ENCODE data around the gene PANK4. TPM values are rescaled to one million over a fixed set of nuclear protein-coding genes. Genes with fewer than 3 reads are reported as not detected.

PANK4 gene
- total and polyA plus RNA-seq, 9 of the 15 experiments (the other 6 are each of a cell fraction or from before 2014, with no cell fraction given): 0.93 to 55.6 (median 31.5) TPM

- TF ChIP-seq UBTF (IDR thresholded peaks at IDR 0.05; ENCODE audit: borderline replicate concordance in 1 of 2, low read depth in 2 of 2, low read length in 2 of 2) (0 out of 4 replicates have a peak, but pooled peaks of 1 of the 2 experiments have one; percentile 21), ZBTB1 (CRISPR knock-in tag; IDR thresholded peaks at IDR 0.05; ENCODE audit: borderline replicate concordance, low read depth) (peak; percentile 90), ZNF212 (CRISPR knock-in tag; IDR thresholded peaks at IDR 0.05) (no peak), SAP30 (IDR thresholded peaks at IDR 0.05; ENCODE audit: borderline replicate concordance, insufficient read depth, low read depth, low read length, poor library complexity, severe bottlenecking) (peak; percentile 47), HMGN3 (IDR thresholded peaks at IDR 0.05; ENCODE audit: borderline replicate concordance, extremely low read depth, insufficient read length, low read depth, low read length) (peak; percentile 7), NRF1 (conservative IDR thresholded peaks at IDR 0.05 in 1 of 2, IDR thresholded peaks at IDR 0.05 in 1 of 2) (peak; percentile 10 to 51; a peak in 3 of 4 replicates), FOXP4 (CRISPR knock-in tag; IDR thresholded peaks at IDR 0.05; ENCODE audit: borderline replicate concordance) (peak; percentile 72; the same call in 1 of the 2 replicates), FIP1L1 (IDR thresholded peaks at IDR 0.05; ENCODE audit: low read depth, low read length, poor library complexity, severe bottlenecking) (peak; percentile 68), REST (IDR thresholded peaks at IDR 0.05; ENCODE audit: borderline replicate concordance) (peak; percentile 67), REST (CRISPR knock-in tag; IDR thresholded peaks at IDR 0.05; ENCODE audit: low read depth) (no peak), VEZF1 (CRISPR knock-in tag; IDR thresholded peaks at IDR 0.05) (peak; percentile 27; the same call in 1 of the 2 replicates)
Measured at GRCh38 chr1:2543543-2544092, 17.2 kb upstream of the PANK4 start (continued).
